ELR (cell line): ENCODE measurements around the gene LHFPL3.

Experiments
- DNase-seq: peaks from one replicate; pipeline ENCODE4 v3.0.0-alpha.2; 2015; ENCODE audit warnings: low read depth

The LHFPL3 gene

DNA sequence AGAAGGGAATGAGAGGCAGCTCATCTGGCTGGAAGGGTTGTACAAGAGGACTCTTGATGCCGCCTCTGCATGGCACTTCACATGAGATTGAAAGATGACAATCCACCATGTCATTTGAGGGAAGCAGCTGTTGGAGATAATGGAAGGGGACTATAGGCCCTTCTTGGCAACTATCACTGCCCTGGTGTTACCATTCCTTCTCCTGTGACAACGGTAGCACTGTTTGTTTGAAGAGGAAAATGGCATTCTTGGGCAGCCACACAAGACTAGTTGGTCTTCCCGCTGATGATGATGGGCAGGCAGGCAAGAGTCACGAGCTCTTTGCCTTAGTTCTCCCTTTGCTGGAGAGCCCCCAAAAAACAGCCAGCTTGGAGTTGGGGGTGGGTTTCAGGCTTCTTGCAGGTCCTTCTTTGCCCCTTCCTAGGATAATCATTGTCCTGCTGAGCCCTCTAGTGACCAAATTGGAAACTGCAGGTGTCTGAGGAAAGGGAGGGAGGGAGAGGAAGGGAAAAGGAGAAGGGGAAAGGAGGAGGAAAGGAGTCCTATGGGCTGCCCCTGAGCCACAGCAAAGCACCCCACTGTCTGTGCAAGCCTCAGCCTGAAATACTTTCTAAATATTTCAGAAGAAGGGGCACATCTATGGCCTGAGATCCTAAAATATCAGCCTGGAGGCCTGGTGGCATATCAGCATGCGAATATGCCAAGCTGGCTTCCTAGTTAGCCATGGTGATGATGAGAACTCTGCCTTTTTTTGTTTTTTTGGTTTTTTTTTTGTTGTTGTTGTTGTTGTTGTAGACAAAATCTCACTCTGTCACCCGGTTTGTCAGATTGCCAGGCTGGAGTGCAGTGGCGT is 520.0 kb downstream of the LHFPL3 start:
- DNase-seq = peak; percentile 52

DNA sequence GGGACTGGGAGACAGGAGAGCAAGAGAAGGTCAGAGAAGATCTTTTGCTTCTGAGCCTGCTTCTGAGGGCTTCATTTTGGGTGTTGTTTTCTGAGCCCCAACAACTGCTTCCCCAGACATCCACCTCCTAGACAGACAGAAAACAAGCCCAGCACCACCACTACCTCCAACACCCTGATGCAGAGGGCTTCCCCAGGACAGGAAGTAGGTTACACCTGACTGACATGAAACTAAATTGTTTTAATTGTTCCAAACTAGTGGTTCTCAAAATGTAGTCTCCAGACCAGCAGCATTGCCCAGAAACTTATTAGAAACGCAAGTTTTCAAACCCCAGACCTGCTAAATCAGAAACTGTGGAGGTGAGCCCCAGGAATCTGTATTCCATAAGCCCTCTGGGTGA is 522.0 kb downstream of the LHFPL3 start:
- no peak for DNase-seq

DNA sequence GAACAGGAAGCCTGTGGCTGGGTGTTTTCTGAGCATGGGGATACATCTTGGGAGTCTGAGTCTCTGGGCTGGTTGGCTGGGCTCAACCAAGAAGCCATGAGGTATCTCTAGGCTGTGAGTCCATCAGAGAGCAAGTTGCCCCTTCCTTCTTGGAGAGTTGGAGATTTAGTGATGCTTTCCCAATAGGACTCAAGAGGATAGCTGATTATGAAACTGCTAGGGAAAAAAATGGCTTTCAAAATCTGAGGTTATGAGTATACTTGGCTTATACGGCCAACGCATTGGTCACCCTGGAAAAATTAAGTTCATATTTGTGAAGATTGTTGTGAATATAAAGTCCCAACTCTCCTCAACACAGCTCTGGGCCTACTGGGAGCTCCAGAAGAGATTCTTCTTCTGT is 522.9 kb downstream of the LHFPL3 start:
- DNase-seq = no peak

DNA sequence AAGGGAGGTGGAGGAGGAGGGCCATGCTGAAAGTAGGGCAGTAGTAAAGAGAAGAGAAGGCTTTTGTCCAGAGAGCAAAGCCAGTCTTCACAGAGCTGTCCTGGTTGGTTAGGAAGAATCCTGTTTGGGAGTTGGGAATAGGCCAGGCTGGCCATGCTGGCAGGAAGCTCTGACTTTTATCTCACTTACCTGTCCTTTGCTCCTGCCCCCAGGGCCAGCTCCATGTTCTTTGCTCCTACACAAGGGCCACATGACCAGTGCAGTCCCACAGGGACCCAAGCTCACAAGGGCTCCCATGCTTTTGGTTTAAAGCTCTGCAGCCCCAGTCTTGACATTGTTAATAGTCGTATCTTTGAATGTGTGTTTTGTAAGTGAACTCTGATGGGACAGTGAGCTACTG is 524.0 kb downstream of the LHFPL3 start:
- DNase-seq = no peak

DNA sequence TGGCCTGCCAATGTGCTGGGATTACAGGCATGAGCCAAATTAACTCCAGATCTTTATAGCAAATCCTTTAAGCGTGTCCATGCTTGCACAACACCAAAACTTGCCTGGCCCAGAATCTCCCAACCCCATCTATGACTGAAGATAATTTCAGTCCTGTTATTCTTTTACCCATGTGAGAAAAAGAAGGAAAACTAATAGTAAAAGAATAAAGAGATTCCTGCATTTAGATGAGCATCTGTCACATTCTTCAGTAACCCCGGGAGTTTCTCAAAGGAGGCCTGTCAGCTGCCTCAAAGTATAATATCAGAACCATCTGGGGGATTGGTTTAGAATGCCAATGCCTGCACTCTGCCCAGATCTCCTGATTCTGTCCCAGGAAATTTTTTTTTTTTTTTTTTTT is 527.5 kb downstream of the LHFPL3 start:
- no peak for DNase-seq

DNA sequence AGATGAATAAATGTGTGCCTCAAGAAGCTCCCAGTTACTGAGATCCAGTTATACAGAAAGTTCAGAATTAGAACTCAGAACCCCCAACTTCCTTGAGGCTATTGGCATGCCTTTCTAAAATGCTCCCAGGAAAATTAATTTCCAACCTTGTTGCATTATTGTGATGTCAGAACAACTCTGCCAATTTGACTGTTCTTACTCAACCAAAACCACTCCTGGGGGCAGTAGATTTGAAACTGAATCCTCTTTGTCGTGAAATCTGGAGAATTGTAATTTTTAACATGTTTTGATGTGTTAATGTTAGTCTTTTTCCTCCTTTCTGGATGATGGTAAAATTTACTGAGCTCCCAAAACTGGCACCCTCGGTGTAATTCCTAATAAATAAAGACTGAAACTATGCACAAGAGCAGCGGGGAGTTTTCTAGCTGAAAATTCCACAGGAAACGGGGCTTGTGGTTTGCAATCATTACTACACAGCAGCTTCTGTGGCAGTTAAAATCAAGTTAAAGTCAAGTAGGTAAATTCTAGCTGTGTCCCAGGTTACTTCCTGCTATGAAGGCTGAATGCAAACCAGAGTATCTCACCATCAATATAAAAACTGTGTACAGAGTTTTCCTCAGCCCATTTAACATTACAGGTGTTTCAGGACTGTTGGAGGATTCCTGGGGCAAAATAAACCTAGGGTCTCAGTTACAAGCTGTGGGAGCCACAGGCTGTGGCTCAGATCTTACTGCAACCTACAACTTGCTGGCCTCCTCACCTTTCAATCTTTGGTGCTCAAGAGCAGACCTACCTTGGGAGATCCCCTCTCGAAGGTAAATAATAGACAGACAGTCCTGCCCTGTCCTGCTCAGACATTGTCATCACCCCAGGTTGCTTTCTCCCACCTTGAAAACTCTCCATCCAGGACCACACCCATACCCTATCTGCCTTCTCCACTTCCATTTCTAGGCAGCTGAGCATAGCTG is 529.3 kb downstream of the LHFPL3 start:
- DNase-seq = no peak

DNA sequence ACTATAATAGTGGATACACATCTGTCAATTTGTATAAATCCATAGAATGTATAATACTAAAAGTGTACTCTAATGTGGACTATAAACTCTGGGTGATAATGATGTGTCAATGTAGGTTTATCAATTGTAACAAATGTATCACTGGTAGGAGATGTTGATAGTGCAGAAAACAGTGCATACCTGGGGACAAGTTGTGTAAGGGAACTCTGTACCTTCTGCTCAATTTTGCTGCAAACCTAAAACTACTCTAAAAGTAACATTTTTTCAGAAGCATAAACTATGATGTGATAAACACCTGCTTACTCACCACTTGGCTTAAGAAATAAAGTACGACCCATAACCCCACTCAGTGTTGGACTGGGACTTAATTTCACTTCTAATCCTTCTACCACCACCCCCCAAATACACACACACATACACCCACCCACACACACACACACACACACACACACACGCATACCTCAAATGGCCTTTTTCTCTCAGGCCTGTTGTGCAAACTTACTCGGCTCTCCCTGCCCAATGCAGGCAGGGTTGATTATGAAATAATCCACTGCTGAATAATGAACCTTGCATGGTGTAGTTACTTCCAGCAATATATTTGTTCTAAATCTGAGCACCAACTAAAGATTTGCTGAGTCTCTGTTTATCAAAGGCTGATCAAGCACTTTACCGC is 531.5 kb downstream of the LHFPL3 start:
- DNase-seq = no peak

DNA sequence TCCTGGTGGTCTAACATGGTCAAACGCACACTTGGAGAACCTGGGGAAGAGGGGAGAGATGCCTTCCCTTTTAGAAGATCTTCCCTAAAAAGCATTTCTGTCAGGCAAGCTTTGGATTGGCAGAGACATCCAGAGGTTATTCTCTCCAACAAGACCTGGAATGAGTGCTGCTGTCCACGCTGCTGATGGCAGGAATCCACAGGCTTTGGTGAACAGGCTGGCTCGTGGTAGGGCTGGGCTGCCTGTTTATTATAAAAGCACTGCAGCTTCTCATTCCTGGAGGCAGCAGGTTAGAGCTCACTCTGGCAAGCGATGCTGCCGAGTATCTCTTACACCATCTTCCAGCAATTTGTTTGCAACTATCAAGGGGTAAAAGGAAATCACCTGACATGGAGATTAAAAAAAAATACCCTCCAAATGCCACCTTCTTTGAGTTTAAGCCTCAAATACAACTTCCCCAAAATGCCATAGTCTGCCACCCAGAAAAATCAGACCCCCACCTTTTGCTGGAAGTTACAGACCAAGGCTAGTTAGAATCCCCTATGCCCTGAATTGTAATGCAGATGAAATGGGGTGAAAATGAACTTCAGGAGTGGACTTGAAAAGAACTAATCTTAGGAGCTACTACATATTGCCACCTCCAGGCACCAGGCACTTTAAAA is 533.5 kb downstream of the LHFPL3 start:
- no peak for DNase-seq

DNA sequence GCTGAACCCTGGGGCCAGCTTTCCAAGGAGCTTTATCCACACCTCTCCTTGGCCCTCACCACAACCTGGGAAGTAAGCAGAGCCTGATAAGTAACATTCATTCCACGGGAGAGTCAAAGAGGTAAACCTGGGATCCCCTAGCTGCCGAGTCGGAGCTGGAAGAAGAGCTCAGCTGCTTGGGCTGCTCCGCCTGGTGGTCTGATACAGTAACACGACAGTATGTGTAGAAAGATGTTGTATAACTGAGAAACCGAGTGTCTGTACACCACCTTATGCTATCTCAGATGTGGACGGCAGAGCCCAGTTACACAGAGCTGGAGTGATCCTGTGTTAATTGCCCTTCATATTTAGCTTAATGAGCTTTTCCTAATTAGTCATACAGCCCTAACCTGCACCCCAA is 534.3 kb downstream of the LHFPL3 start:
- peak; percentile 46 for DNase-seq

DNA sequence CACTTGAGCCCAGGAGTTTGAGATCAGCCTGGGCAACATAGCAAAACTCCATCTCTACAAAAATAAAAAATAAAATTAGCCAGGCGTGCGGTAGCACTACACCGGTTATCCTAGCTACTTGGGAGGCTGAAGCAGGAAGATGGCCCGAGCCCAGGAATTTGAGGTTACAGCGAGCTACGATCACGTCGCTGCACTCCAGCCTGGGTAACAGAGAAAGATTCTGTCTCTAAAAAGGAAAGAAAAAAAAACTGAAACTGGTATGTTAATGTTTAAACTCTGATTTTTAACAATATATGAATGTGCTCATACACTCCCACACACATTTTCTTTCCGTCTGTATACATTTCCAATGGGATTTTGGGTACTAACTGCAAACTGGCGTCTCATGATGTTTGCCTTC is 545.0 kb downstream of the LHFPL3 start:
- no peak for DNase-seq

DNA sequence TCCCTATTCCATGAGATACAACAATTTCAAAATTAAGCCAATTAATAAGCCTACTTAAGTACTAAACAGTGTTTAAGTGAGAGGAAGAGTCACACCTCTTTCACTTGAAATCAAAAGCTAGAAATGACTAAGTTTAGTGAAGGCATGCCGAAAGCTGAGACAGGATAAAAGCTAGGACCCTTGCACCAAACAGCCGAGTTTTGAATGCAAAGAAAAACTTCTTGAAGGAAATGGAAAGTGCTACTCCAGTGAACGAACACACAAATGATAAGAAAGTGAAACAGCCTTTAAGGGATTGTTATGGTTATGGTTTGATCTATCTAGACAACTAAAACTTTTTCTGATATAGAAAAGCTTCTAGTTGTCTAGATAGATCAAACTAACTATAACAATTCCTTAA is 550.2 kb downstream of the LHFPL3 start:
- no peak for DNase-seq

DNA sequence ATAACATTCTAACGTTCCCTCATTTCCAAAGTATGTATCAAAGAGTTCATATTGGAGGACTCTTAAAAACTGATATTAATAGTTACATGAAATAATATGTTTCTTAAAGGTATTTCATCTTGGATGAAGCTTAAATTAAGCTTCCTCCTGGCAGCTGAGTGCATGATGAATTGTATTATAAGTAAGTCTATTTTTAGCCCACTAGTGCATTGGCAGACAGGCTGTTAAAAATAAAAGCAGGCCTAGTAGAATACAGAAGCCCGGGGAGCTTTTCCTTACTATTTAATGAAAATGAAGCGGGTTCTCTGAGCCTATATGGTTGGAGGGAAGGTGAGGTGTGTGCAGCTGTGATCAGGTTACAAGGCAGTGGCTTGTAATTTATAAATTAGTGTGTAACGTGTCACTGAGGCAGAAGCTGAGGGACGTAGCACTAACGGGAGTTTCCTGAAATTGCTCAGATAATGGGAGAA is 554.9 kb downstream of the LHFPL3 start:
- DNase-seq = no peak

DNA sequence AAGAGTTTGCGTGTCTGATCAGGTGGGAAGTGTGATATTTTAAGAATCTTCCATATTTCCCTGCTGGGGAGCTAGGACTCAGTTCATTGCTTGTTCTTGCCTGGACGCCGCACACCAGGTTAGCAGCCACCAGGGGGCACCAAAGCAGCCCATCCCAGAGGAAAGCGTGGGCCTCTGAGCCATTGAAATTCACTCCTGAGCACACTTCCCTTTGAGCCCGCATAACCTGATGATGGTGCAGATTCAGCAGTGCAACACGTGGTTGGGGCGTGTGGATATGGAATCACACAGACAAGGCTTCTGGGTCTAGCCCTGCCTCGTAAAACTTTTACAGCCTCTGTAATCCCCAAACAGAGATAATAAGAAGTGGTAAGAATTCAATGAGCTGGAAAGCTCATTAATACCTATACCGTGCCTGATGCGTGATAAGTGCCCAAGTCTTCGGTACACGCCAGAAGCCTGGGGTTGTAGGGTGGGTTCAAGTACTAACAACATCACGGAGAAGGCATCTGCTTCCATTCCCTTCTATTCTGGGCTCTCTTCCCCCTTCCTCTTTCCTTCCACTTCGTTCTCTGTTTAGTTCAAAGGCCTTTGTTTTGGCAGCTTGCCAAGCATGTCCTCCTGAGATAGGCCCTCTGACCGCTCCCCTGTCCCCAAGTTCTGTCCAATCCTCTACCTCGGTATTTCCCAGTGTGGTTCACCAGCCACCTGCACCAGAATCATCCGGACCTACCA is 555.5 kb downstream of the LHFPL3 start:
- DNase-seq = peak; percentile 87

DNA sequence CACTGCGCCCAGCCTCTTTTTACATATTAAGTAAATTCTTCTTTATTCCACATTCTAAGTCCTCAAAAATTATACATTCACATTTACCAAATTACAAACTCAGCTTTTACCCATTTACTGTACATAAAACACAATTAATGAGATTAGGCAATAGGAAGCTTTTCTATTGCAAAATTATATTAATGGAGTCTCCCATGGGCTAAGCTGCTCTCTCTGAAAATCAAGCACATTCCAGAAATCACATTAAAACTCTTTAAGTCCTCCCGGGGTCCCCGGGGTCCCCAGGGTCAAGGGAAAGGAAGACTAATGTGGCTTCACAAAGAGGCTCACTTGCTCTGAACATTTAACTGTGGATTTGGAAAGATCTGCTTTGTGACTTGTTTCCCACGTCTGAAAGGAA is 558.2 kb downstream of the LHFPL3 start:
- DNase-seq = no peak

DNA sequence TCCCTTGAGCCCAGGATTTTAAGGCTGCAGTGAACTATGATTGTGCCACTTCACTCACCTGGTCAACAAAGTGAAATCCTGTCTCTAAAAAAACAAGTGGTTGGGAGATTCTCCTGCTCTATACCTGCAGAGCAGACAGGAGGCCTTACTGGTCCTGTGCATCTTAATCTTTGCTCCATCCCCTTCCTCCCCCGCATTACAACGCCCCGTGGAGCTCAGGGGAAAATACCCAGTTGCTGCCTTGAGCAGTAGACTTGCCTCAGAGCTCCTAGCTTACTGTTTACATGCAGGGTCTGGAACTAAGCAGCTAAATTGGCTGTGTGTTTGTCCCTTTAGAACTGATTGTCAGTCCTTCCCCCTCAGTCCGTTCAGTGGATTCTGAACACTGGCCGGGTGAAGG is 561.8 kb downstream of the LHFPL3 start:
- DNase-seq = no peak

DNA sequence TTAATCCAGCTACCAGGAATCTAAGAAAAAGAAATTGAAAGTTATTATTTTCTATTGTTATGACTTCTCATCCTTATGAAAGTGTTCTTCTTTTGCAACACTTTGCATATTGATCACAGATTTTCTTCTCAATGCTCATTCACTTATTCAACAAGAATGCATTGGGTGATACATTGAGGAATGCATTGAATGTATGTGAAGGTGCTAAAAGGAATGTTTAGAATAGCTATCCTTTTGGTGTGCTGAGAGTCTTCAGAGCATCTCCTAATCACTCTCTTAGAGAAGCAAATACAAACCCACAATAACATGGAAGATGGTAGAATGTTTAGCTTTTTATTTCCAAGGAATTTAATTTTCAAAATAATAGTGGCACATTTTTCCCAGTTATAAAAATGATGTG is 563.5 kb downstream of the LHFPL3 start:
- peak; percentile 24 for DNase-seq

DNA sequence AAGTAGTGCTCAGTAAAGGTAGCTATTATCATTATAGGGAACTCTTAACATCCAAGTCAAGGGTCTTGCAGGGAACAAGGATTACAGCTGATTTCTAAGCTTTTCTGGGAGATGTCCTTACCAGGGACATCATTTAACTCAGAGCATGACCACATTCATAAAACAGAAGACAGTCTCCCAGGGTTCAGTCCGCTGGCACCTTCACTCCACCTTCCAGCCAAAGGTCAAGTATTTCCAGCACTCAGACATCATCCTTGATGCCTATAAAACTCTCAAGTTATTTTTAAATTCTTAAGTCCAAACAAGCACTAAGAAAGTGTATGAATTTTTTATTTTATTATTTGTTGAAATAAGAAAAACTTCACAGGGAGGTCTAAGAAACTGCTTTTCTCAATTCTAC is 565.9 kb downstream of the LHFPL3 start:
- no peak for DNase-seq

DNA sequence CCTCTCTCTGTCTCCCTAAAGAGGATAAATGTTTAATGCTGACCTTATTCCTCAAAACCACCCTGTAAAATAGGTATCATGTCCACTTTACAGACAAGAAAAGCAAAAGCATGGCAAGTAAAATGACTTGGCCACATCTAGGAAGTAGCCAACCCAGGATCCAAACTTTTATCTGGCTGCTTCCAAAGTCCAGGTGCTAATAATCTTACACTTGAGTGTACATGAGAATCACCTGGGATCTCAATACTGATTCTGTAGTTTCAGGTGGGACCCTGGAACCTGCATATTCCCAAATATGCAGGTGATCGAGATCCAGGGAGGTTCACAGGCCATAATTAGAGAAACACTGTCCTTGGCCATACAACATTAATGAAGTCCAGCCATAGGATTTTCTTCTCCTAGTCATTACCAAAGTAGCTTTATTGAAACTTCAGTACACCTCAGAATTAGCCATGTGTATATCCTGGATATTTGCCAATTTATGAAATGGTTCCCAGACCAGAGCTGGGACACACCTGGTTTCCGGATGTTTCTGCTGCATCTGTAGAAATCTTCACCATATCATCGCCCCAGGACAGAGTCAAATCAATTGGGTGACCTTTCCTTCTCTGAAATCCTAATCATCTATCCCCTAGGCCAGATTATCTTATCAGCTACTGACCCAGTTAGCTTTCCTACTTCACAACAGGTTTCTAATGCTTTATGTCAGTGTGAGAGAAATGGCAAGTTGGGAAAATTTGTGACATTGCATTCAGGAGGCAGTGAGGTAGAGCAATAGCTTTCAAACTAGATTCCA is 566.5 kb downstream of the LHFPL3 start:
- no peak for DNase-seq

DNA sequence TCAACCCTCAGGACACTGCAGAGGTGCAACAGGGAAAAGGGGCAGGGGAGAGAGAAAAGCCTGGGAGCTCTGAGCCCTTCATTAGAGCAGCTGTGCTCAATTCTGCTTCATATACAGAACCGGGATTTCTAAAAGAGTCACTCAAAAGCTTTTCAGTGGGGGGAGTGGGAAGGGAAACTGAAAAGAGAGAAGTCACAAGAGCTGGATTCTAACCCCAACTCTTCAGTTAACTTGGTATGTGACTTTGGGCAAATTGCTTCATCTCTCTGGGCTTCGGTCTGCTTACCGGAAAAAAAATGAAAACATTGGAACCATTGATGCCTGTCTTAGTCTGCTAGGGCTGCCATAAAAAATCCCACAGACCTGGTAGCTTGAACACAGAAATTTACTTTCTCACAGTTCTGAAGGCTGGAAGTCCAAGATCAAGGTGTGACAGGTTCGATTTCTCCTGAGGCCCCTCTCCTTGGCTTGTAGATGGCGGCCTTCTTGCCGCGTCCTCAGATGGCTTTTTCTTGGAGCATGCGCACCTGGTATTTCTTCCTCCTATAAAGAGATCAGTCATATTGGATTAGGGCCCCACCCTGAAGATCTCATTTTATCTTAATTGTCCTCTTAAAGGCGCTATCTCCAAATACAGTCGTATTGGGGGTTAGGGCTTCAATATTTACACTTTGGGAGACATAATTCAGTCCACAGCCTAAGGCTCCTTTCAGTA is 567.3 kb downstream of the LHFPL3 start:
- no peak for DNase-seq

DNA sequence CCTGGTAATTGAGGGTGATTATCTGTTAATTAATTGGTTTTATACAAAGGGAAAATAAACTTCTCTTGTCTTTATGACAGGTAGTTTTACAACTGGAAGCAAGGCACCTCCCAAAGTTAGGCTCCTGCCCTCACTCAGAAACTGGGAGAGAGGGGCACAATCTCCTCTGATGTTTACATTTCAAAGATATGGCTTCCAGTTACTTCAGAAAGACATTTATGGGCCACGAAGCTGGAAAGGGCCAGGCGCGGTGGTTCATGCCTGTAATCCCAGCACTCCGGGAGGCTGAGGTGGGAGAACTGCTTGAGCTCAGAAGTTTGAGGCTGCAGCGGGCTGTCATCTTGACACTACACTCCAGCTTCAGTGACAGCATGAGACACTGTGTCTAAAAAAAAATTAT is 570.0 kb downstream of the LHFPL3 start:
- no peak for DNase-seq
